Activated T-cell treated with anti-CD3 and anti-CD28 coated beads, Interleukin-2, amount 50 U/mL, for 4 hours (primary cell): Measurements from ENCODE around the gene TRIP10. TPM values are rescaled to one million over a fixed set of nuclear protein-coding genes. Genes with fewer than 3 reads are reported as not detected.
"Not testable (repeated sequence)": the region's sequence is repeated elsewhere in the genome, so short reads cannot be mapped to it uniquely, and the experiment has no call there.

Experiments
- ATAC-seq, 2 donors: fragments of 200-7000 bp; cut with Tn5 transposase; one replicate each; pipeline ENCODE4 v1.10.0; 2021
- DNase-seq: peaks from one replicate; pipeline ENCODE4 v3.0.0-alpha.2; 2020
- H3K27me3 Mint-ChIP-seq: one replicate; pipeline ENCODE4 v1.8.0; 2021; ENCODE audit warnings: low read depth, mixed read lengths
- H3K36me3 Mint-ChIP-seq: one replicate; pipeline ENCODE4 v1.8.0; 2022; ENCODE audit warnings: mixed read lengths; ENCODE audit not compliant: insufficient read depth
- H3K4me1 Mint-ChIP-seq: one replicate; pipeline ENCODE4 v1.8.0; 2021; ENCODE audit warnings: low read depth, mixed read lengths
- H3K4me3 Mint-ChIP-seq: one replicate; pipeline ENCODE4 v1.8.0; 2021; ENCODE audit warnings: mild to moderate bottlenecking, moderate library complexity, mixed read lengths
- H3K9me3 Mint-ChIP-seq: one replicate; pipeline ENCODE4 v1.8.0; 2021; ENCODE audit warnings: mixed read lengths
- total RNA-seq, 3 donors: library from RNA; stranded (reverse); gene quantifications; one replicate each; pipeline ENCODE4 v1.2.1, GENCODE V29; 2021

The TRIP10 gene
- total RNA-seq, 3 donors from 2014 or later, result 31.8 to 40.2 (median 37.4) TPM

DNA sequence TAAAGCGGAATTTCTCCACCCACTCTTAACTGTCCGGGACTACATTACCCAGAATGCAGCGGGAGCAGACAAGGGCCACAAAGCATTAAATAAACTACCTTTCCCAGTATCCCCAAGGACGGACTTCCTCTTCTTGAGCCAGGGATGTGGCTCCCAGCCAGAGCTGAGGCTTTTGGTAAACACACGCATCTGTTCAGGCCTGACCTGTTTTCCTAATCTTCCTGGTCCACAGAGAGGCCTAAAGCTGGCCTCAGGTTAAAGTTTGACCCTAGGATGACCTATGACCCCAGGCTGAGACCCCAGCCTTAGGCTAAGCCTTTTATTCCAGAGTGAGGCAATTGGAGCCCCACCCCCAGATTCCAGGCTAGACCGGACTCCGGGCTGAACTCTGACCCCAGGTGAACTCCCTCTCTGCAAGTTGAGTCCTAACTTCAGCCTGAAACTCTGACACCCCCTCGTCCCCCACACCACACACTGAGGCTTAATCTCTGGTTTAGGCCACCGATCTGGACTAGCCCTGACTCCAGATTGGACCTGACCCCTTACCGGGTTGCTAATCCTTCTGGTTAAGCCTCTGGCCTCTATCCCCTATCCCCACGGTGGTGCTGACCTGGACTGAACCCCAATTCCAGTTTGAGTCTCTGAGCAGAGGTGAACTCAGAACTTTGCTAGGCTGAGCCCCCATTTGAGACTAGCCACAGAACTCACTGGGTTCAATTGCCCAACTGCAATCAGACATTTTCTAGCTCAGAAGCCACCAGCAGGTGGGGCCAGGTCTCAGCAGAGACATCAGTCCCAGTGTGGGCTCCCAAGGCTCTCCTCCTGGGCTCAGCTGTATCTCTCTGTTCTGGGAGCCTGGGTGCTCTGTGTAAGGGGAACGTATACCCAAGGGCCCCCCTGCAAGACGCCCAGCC, 1.4 kb upstream of the TRIP10 start:
- Mint-ChIP-seq H3K9me3 (no peaks in the 10 kb centered on the region), H3K36me3 (peaks cover 8% of the 10 kb centered on the region), H3K4me1 (peaks cover 35% of the 10 kb centered on the region), H3K4me3 (peak overlapping the region; percentile 97), H3K27me3 (no peaks in the 10 kb centered on the region)
- ATAC-seq (peak in 1 of 2 donors; percentile 8), DNase-seq (peak; percentile 72)

DNA sequence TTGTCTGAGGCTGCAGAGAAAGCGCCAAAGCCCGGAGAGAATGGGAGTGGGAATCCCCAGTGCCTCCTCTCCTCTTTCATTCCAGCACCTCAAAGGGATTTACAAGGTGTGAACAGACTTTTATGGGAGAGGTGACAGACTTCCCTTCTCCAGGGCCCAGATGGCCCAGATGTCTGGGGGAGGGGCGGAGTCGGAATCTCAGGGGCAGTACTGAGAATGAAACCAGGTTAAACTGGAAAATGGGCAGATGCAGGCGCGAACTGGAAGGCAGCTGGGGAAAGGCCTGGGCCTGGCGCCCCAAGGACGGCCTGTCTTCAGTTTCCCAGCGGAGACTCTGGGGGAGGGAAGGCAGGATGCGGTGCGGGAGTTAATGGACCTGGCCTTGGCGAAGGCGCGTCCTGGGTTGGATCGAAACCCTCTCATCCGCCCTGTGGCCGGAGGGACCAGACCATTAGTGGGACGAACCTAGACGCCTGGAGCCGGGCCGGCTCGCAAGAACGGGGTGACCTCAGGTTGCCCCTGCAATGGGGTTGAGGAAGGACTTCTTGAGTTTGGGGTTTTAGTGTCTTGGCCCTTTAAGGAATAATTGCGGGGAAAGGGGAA, 592 bp upstream of the TRIP10 start:
- H3K27me3 Mint-ChIP-seq, result no peaks in the 10 kb centered on the region
- no peaks in the 10 kb centered on the region for H3K9me3 Mint-ChIP-seq
- peaks cover 35% of the 10 kb centered on the region for H3K4me1 Mint-ChIP-seq
- no peak for ATAC-seq
- no peak for DNase-seq
- H3K36me3 Mint-ChIP-seq, result peaks cover 8% of the 10 kb centered on the region
- peak overlapping the region; percentile 97 for H3K4me3 Mint-ChIP-seq

DNA sequence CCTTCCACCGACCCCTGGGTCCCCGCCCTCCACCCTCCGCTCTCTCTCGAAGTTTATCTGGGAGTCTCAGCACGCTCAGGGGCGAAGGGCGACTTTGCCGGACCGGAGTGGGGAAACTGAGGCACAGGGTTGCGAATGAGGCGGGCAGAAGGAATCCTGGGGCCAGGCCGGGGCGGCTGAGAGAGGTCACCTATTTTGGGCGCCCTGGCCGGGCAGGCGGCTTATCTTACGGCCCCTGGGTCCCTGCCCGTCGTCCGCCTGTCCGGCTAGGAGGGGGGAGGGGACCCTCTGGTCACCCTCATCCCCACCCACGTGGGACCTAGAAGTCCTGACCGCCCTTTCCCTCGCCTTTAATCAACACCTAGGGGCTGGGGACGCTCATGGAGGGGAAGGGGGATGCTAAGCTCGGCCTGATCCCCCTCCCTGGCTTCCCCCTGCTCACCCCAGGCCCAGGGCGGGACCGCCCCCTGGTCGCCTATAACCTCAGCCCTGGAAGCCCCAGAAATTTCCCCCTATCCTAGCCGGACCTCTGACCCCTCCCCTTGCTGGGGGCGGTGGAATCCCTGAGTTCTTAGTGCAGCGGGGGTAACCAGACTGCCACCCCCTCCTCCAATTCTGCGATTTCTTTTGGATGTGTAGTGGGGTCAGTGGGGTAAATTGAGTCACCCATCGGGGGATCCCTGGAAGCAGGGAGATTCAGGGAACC, 556 bp downstream of the TRIP10 start:
- no peak for ATAC-seq
- Mint-ChIP-seq H3K9me3 (no peaks in the 10 kb centered on the region), H3K4me1 (peaks cover 35% of the 10 kb centered on the region), H3K27me3 (no peaks in the 10 kb centered on the region), H3K36me3 (peaks cover 7% of the 10 kb centered on the region), H3K4me3 (peak overlapping the region; percentile 84)
- no peak for DNase-seq

DNA sequence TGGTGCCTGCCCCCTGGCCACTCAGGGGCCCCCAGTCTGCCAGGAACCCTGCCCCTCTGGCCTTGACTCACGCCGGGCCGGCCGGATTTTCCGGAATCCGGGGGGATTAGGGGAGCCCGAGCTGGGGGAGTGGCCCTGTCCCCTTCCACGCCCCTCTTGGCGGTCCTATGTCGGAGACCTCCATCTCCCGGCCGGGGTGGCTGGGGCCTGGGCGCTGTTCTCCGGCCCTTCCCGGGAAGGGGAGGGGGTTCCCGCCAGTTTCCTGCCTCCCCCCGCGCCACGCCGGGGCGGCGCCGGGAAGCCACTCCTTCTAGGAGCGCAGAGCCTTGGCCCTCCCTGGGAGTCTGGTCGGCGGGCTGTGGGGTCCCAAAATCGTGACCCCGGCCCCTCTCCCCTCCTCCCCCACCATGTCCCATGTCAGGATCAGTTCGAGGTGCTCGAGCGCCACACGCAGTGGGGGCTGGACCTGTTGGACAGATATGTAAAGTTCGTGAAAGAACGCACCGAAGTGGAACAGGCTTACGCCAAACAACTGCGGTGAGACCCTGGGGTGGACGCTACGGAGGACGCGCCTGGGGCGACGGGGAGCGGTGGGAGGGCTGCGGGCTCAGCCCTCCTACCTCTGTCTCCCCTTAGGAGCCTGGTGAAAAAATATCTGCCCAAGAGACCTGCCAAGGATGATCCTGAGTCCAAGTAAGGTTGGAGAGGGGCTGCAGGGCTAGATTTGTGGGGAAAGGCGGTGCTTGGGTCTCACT, 1.3 kb downstream of the TRIP10 start:
- ATAC-seq (no peak), DNase-seq (no peak)
- H3K27me3 Mint-ChIP-seq, result no peaks in the 10 kb centered on the region
- H3K4me1 Mint-ChIP-seq, result peaks cover 33% of the 10 kb centered on the region
- peak overlapping the region; percentile 84 for H3K4me3 Mint-ChIP-seq
- H3K36me3 Mint-ChIP-seq, result peaks cover 13% of the 10 kb centered on the region
- no peaks in the 10 kb centered on the region for H3K9me3 Mint-ChIP-seq

- Mint-ChIP-seq H3K9me3 (no peaks in the 10 kb centered on the region), H3K36me3 (peaks cover 26% of the 10 kb centered on the region), H3K4me1 (peaks cover 21% of the 10 kb centered on the region), H3K4me3 (no peak overlapping the region), H3K27me3 (no peaks in the 10 kb centered on the region)
- DNase-seq (no peak), ATAC-seq (no peak)
Observed at GRCh38 chr19:6743066-6743465, 3.6 kb downstream of the TRIP10 start.

- Mint-ChIP-seq H3K27me3 (no peaks in the 10 kb centered on the region), H3K4me1 (peaks cover 13% of the 10 kb centered on the region), H3K36me3 (peaks cover 31% of the 10 kb centered on the region), H3K4me3 (peak overlapping the region; percentile 24), H3K9me3 (no peaks in the 10 kb centered on the region)
- ATAC-seq (no peak), DNase-seq (no peak)
Observed at GRCh38 chr19:6743714-6744380, 4.4 kb downstream of the TRIP10 start.

DNA sequence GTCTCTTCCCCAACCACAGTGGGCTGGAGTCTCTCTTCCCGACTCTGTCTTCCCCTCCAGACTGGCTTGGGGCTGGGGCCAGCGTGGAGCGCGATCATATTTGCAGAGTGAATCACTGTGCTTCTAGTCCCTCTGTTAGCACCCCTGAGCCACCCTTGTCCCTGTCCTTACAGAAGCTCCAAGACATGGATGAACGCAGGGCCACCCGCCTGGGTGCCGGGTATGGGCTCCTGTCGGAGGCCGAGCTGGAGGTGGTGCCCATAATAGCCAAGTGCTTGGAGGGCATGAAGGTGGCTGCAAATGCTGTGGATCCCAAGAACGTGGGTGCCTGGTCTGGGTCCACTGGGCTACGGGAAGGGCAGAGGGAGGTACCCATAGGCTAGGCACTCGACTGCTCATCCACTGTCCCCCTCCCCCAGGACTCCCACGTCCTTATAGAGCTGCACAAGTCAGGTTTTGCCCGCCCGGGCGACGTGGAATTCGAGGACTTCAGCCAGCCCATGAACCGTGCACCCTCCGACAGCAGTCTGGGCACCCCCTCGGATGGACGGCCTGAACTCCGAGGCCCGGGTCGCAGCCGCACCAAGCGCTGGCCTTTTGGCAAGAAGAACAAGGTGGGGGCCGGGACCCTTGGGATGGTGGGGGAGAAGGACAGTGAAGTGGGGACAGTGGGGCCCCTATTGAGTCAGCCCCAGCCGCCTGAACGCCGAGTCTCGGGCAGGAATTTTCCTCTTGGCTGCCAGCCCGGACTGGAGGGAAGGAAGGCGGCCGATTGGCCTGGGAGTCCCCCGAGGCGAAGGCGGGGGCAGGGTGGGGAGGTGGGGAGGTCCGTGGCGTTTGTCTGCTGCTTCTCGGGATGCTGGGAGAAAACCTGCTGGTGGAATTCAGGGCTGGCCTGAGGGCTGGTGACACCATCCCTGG, 5.2 kb downstream of the TRIP10 start:
- Mint-ChIP-seq H3K27me3 (no peaks in the 10 kb centered on the region), H3K9me3 (no peaks in the 10 kb centered on the region), H3K4me3 (peak overlapping the region; percentile 24), H3K36me3 (peaks cover 34% of the 10 kb centered on the region), H3K4me1 (peaks cover 7% of the 10 kb centered on the region)
- DNase-seq (no peak), ATAC-seq (no peak)

GRCh38 chr19:6745965-6746364, 6.5 kb downstream of the TRIP10 start:
- H3K4me1 Mint-ChIP-seq, result peaks cover 5% of the 10 kb centered on the region
- DNase-seq, result no peak
- no peaks in the 10 kb centered on the region for H3K27me3 Mint-ChIP-seq
- no peak for ATAC-seq
- H3K4me3 Mint-ChIP-seq, result no peak overlapping the region
- peaks cover 36% of the 10 kb centered on the region for H3K36me3 Mint-ChIP-seq
- no peaks in the 10 kb centered on the region for H3K9me3 Mint-ChIP-seq

- not testable (repeated sequence) for H3K9me3 Mint-ChIP-seq, H3K4me1 Mint-ChIP-seq, H3K4me3 Mint-ChIP-seq, DNase-seq, ATAC-seq, H3K27me3 Mint-ChIP-seq
- H3K36me3 Mint-ChIP-seq, result peaks cover 35% of the 10 kb centered on the region
Observed at GRCh38 chr19:6748543-6748942, 9.1 kb downstream of the TRIP10 start.

DNA sequence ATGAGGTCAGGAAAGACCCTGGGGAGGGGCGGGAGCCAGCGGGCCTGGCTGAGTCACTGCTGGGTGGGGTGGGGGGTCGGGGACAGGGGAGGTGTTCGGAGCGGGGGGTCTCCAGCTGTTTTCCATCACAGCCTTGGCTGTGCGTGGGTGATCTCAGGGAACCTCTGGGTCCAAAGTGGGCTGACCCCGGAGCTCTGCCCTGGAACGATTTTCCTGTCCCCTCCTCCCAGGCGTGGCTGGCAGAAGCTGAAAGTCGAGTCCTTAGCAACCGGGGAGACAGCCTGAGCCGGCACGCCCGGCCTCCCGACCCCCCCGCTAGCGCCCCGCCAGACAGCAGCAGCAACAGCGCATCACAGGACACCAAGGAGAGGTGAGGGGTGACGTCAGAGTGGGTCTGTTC, 10.6 kb downstream of the TRIP10 start:
- Mint-ChIP-seq H3K9me3 (no peaks in the 10 kb centered on the region), H3K4me3 (no peak overlapping the region), H3K36me3 (peaks cover 38% of the 10 kb centered on the region), H3K27me3 (no peaks in the 10 kb centered on the region), H3K4me1 (peaks cover 9% of the 10 kb centered on the region)
- DNase-seq, result no peak
- no peak for ATAC-seq

GRCh38 chr19:6751189-6751588, 11.7 kb downstream of the TRIP10 start:
- no peak for DNase-seq
- H3K4me3 Mint-ChIP-seq, result no peak overlapping the region
- peaks cover 9% of the 10 kb centered on the region for H3K4me1 Mint-ChIP-seq
- H3K36me3 Mint-ChIP-seq, result peaks cover 31% of the 10 kb centered on the region
- no peaks in the 10 kb centered on the region for H3K9me3 Mint-ChIP-seq
- no peak for ATAC-seq
- no peaks in the 10 kb centered on the region for H3K27me3 Mint-ChIP-seq

GRCh38 chr19:6752256-6753177, 13.0 kb downstream of the TRIP10 start:
- DNase-seq (no peak), ATAC-seq (no peak)
- Mint-ChIP-seq H3K27me3 (no peaks in the 10 kb centered on the region), H3K4me3 (peak overlapping the region; percentile 69), H3K4me1 (peaks cover 10% of the 10 kb centered on the region), H3K9me3 (no peaks in the 10 kb centered on the region), H3K36me3 (peaks cover 24% of the 10 kb centered on the region)
